KOPT-K1 (cell line): ENCODE results near the gene CSNK1G1.
"Not testable (repeated sequence)": the region's sequence is repeated elsewhere in the genome, so short reads cannot be mapped to it uniquely, and the experiment has no call there.

ENCODE experiments used
- H3K27ac ChIP-seq: fragments of 200-600 bp; sonication (generic); 2 replicates; pipeline ENCODE4 v1.5.1; 2016; ENCODE audit warnings: antibody characterized with exemption, mild to moderate bottlenecking, low read depth, low read length; ENCODE audit not compliant: poor library complexity, severe bottlenecking
- H3K36me3 ChIP-seq: fragments of 200-600 bp; sonication (generic); 2 replicates; pipeline ENCODE4 v1.5.1; 2017; ENCODE audit warnings: antibody characterized with exemption, mild to moderate bottlenecking, low read length, moderate library complexity; ENCODE audit not compliant: insufficient read depth
- H3K9me3 ChIP-seq: fragments of 200-600 bp; sonication (generic); 2 replicates; pipeline ENCODE4 v1.5.1; 2017; ENCODE audit warnings: antibody characterized with exemption, low read length, mild to moderate bottlenecking; ENCODE audit not compliant: insufficient read depth, poor library complexity, severe bottlenecking

The CSNK1G1 gene

DNA sequence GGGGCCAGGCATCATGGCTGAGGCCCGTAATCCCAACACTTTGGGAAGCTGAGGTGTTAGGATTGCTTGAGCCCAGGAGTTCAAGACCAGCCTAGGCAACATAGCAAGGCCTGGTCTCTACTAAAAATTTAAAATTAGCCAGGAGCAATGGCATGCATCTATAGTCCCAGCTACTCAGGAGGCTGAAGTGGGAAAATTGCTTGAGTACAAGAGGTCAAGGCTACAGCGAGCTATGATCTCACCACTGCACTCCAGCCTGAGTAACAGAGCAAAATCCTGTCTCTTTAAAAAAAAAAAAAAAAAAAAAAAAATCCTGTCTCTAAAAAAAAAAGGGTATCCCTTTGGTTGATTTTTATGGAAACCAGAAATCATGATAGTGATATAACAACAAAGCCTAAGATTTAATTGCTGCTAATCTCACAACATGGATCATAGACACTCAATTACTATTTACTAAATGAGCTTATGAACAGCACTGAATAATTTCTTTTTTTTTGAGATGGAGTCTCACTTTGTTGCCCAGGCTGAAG, 13.2 kb upstream of the CSNK1G1 start:
- no peaks in the 10 kb centered on the region for H3K9me3 ChIP-seq
- H3K36me3 ChIP-seq: peaks cover 95% of the 10 kb centered on the region
- no peak overlapping the region for H3K27ac ChIP-seq

DNA sequence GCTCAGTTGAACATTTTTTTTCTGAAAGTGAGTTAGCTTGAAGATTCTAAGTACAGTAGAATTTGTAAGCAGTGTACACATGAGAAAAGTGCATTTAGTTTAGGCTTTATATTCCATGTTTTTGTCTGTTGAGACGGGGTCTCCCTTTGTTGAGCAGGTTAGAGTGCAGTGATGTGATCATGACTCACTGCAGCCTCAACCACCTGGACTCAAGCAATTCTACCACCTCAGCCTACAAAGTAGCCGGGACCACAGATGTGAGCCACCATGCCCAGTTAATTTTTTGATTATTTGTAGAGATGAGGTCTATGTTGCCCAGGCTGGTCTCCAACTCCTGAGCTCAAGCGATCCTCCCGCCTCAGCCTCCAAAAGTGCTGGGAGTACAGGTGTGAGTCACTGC, 5.3 kb upstream of the CSNK1G1 start:
- H3K36me3 ChIP-seq: peaks cover 74% of the 10 kb centered on the region
- no peaks in the 10 kb centered on the region for H3K9me3 ChIP-seq
- H3K27ac ChIP-seq: no peak overlapping the region

DNA sequence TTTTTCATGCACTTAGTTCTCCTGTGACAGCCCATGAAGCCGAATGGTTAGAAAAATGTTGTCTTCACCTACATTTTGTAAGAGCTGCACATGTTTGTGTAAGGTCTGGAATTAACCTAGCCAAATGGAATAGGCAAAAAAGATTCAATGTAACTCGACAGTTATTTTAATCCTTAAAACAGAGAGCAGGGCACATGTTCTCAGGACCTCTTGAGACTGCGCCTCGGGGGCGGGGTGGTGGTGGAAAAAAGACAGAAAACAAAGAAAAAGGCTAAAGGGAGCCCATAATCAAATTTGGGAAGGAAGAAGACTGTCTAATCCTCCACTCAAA, 702 bp upstream of the CSNK1G1 start:
- Histone ChIP-seq H3K27ac (peak overlapping the region; percentile 76), H3K9me3 (no peaks in the 10 kb centered on the region), H3K36me3 (peaks cover 29% of the 10 kb centered on the region)

DNA sequence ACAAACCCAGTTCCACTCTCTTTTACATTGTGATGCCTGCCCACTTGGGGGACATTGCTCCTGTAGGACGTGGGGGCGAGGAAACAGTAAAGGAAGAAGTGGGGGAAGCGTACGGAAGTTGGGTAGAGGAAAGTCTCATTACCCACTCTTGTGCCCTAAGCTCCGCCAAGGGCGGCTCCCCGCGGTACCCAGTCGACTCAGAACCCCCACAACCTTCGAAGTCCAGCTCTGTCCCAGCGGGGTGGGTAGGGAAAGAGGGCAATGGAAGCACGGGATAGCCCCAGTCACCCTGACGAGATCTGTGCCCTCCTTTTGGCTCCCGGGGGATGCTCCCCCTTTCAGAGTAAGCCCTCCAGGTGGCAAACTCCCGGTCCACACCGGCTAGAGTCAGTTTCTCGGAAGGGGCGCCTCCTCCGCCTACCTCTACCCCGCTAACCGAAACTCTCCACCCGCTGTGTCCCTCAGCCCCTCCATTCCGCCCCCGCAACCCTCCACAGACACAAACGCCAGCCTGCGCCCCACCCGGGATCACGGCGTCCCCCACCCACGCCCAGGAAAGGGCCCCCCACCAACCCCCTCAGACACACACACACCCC, 527 bp downstream of the CSNK1G1 start:
- Histone ChIP-seq H3K9me3 (no peaks in the 10 kb centered on the region), H3K27ac (peak overlapping the region; percentile 76), H3K36me3 (peaks cover 20% of the 10 kb centered on the region)

DNA sequence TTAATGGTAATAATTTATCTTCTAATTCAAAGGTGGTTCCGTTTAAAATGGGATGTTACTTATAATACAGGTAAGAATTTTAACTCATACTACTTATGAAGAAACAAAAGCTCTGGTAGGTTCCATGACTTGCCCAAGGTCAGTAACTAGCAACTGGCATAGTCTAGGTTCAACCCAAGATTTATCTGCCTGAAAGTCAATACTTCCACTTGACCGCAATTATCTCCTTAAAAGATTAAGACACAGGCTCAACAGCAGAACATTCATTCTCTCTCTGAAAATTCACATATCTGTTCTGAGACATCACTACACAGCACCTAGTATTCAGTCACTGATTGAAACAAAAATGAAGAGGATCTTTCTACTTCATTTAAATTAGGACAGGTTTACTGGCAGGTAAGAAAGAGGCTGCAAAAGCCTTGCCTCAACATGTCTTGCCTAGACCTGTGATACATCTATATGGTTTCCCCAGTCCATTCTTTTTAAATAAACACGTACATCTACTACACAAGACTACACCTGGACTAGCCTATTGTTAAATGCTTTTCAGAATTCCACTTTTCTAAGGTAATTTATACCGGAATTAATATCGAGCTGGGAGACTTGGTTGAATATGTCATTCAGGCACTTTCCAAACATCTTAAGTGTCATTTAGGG, 1.2 kb downstream of the CSNK1G1 start:
- H3K27ac ChIP-seq: peak overlapping the region; percentile 76
- peaks cover 20% of the 10 kb centered on the region; the same call in 1 of the 2 replicates for H3K36me3 ChIP-seq
- no peaks in the 10 kb centered on the region for H3K9me3 ChIP-seq

DNA sequence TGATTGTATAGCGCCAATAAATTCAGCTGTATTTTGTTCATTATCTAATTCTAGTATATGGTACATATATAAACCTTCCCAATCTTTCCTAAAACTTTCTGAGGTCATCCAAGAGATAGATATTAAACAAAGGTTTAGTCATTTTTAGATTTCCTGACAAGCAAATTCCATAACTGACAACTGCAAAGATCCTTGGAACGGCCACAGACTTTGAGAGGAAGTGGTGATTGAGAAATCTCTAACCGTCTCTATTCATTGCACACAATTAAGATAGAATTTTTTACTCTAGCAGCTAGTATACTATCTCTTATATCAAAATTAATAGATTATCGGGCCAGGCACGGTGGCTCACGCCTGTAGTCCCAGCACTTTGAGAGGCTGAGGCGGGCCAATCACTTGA, 4.7 kb downstream of the CSNK1G1 start:
- H3K27ac ChIP-seq: no peak overlapping the region
- peaks cover 22% of the 10 kb centered on the region; the same call in 1 of the 2 replicates for H3K36me3 ChIP-seq
- no peaks in the 10 kb centered on the region for H3K9me3 ChIP-seq

DNA sequence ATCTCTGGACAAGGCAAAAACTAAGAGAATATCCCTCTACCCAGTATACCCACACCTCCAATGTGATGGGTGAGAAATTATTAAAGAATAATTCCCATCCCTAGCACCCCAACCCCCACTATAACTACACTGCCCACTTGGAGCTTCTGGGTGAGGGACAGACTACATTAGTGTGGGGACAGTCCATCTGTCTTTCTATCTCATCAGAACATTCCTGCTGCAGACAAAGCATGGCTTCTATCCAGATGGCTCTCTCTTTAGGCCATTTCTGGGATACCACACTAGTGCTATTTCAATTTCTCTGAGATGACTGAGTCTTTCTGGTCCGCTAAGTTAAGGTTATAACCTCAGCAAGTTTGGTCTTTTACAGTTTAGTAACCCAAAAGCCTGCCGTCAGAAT, 6.6 kb downstream of the CSNK1G1 start:
- H3K9me3 ChIP-seq: no peaks in the 10 kb centered on the region
- H3K27ac ChIP-seq: no peak overlapping the region
- peaks cover 22% of the 10 kb centered on the region; the same call in 1 of the 2 replicates for H3K36me3 ChIP-seq

DNA sequence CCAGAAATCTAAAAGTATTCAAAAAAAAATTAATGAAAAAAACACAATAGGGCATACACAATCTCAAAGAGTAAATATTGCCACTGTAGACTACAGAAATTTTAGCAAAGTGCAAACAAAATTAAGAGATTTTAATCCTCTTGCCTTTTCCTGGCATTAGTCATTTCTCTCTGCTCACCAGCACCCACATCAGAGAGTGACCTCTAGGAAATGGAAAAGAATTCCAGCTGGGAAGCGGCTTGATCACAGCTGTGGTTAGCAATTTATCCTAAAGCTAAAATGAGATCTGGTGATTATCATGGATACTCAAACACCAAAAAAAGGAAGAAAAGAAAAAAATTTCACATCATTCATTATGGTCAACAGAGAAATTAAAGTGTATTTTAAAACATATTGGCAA, 7.5 kb downstream of the CSNK1G1 start:
- Histone ChIP-seq H3K36me3 (peaks cover 22% of the 10 kb centered on the region; the same call in 1 of the 2 replicates), H3K9me3 (no peaks in the 10 kb centered on the region), H3K27ac (no peak overlapping the region)

DNA sequence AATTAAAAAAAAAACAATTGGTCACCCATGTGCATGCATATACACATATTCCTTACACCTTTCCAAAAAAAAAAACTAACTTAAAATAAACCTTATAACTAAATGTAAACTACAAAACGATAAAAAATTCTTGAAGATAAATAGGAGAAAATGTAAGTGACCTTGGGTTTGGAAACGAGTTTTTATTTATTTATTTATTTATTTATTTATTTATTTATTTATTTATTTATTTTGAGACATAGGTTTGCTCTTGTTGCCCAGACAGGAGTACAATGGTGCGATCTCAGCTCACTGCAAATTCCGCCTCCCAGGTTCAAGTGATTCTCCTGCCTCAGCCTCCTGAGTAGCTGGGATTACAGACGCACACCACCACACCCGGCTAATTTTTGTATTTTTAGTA, 9.7 kb downstream of the CSNK1G1 start:
- H3K36me3 ChIP-seq: peaks cover 33% of the 10 kb centered on the region; the same call in 1 of the 2 replicates
- not testable (repeated sequence) for H3K27ac ChIP-seq, H3K9me3 ChIP-seq

DNA sequence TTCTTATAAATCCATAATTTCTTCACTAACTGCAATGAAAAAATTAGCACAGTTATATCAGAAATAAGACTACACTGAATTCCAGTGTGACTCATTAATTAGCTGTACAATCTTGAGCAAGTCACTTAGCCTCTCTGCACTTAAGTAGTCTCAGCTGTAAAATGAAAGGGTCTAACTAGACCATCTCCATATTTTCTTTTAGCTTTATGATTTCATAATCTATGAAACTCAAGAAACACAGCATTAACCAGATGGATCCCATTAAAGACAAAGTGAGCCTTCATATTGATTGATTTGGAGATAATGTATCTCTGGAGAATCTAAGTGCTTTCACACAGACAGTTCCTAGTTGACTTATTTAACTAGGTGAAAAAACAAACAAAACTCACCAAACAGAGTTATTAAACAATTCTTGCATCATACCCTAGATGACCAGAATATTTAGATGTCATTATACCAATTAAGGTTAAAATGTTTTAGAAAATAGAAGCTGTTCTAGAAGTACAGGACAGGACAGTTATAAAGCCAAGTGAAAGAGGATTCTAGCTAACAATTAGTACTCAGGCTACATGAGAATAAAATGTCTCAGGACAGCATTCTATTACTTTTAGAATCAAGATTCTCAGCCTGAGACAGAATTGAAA, 11.2 kb downstream of the CSNK1G1 start:
- Histone ChIP-seq H3K9me3 (no peaks in the 10 kb centered on the region), H3K36me3 (peaks cover 33% of the 10 kb centered on the region; the same call in 1 of the 2 replicates), H3K27ac (no peak overlapping the region)

DNA sequence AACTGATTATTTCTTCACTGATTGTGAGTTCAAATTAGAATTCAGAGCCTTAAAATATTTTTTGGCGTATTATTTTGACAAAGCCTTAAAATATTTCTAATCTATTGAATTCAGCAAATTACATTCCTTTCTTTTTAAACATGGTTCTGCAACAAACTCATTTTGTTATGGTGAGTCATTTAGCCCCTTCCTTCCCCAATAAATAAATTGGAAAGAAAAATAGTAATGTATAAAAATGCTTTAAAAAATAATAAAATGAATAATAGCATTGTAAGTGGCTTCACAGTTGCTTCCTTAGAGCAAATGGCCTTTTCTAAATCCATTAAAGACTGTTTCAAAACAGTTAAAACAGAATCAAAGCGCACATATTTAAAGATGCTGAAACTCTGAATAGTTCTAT, 12.1 kb downstream of the CSNK1G1 start:
- Histone ChIP-seq H3K9me3 (no peaks in the 10 kb centered on the region), H3K27ac (no peak overlapping the region), H3K36me3 (peaks cover 24% of the 10 kb centered on the region; the same call in 1 of the 2 replicates)

DNA sequence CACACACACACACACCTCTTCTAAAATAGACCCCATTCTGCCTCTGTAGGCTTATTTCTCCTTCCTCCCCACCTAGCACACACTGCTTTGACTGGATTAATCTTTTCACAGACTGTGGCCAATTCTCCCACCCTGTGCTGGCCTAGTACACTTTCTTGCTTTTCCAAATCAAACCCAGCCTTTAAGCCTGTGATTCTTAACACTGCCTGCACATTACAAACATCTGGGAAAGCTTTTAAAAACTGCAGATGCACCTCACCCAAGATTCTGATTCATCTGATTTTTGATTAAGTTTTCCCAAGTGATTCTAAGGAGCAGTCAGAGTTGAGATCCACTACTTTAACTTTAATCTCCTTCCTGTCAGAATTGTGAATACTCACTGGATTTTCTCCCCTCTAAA, 12.8 kb downstream of the CSNK1G1 start:
- Histone ChIP-seq H3K36me3 (peaks cover 21% of the 10 kb centered on the region; the same call in 1 of the 2 replicates), H3K27ac (no peak overlapping the region), H3K9me3 (no peaks in the 10 kb centered on the region)

DNA sequence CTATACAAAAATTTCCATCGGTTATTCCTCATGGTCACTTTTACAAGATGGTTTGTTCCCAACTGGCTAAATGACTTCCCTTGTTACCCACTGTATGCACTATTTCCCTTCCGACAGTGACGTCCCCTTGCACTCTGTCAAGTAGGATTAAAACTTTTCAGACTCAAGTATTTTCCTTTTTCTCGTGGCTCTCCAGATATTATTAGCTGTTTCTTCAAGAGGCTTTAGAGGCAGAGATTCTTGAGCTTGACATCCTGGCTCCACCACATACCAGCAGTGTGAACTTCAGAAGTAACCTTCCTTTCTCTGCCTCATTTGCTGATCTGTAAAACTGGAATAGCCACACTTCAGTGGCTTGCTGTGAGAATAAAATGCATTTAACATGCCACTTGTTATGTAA, 14.0 kb downstream of the CSNK1G1 start:
- Histone ChIP-seq H3K27ac (no peak overlapping the region), H3K9me3 (no peaks in the 10 kb centered on the region), H3K36me3 (peaks cover 15% of the 10 kb centered on the region; the same call in 1 of the 2 replicates)

DNA sequence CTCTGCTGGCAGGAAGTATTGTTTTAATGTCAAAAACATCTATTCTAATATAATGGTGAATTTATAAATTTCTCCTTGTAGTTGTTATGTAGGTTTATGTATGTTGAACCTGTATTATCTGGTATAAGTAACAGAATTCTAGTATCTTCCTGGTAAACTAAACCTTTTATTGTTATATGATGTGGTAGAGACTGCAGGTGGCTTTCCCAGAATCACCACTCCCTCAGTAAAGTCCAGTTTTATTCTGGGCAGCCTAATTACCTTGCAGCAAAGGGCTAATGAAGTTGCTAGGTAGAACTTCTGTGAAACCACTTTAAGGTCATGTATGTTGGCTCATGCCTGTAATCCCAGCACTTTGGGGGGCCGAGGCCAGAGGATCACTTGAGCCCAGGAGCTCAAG, 15.6 kb downstream of the CSNK1G1 start:
- H3K9me3 ChIP-seq: no peaks in the 10 kb centered on the region
- no peak overlapping the region for H3K27ac ChIP-seq
- H3K36me3 ChIP-seq: peaks cover 11% of the 10 kb centered on the region; the same call in 1 of the 2 replicates

DNA sequence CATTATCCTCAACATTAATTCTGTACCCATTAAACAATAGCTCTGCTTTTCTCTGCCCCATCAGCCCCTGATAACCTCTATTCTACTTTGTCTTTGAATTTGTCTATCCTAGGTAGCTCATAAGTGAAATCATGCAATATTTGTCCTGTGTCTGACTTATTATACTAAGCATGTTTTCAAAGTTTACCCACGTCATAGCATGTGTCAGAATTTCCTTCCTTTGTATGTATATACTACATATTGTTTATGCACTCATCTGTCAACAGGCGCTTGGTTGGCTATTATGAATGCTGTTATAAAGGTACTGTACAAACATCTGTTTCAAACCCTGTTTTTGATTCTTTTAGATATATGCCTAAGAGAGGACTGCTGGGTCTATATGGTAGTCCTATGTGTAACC, 18.2 kb downstream of the CSNK1G1 start:
- Histone ChIP-seq H3K36me3 (peaks cover 11% of the 10 kb centered on the region; the same call in 1 of the 2 replicates), H3K9me3 (no peaks in the 10 kb centered on the region), H3K27ac (no peak overlapping the region)
